PC-9 (cell line): ENCODE data around the gene SLAMF1. TPM values are rescaled to one million over a fixed set of nuclear protein-coding genes. Genes with fewer than 3 reads are reported as not detected.

Experiments used
- BruUV-seq: library from RNA; stranded (reverse); fragments of 400-500 nt; replicated peaks from 2 replicates; lab custom pipeline; 2021; lab: Mats Ljungman, UMichigan
- CTCF ChIA-PET: fragments of 300-600 bp; sonication (Branson Sonifier 250); formaldehyde crosslinking; loops from one replicate; lab custom pipeline; 2022; ENCODE audit warnings: antibody characterized with exemption; lab: Charles Lee
- POLR2A ChIA-PET: fragments of 300-600 bp; sonication (Branson Sonifier 250); formaldehyde crosslinking; loops from one replicate; lab custom pipeline; 2022; ENCODE audit warnings: antibody characterized with exemption; ENCODE audit not compliant: unreplicated experiment; lab: Charles Lee
- DNase-seq, 2 experiments: peaks; one replicate each; pipeline versions ENCODE4 v3.0.0 to v3.0.0-alpha.2; 2015 to 2022; ENCODE audit warnings: mixed read lengths in 1 of 2
- H2AFZ ChIP-seq: fragments of 200-600 bp; sonication (generic); 2 replicates; pipeline ENCODE4 v1.8.1; 2017; ENCODE audit warnings: antibody characterized with exemption
- H3F3A ChIP-seq: fragments of 200-600 bp; sonication (generic); 2 replicates; pipeline ENCODE4 v1.8.1; 2017; ENCODE audit warnings: antibody characterized with exemption, mild to moderate bottlenecking, low read depth; ENCODE audit not compliant: insufficient read depth
- H3K27ac ChIP-seq: fragments of 200-600 bp; sonication (generic); 2 replicates; pipeline ENCODE4 v1.6.1; 2016; ENCODE audit warnings: mixed run types
- H3K27me3 ChIP-seq: fragments of 200-600 bp; sonication (generic); 2 replicates; pipeline ENCODE4 v1.6.1; 2016; ENCODE audit warnings: low read depth, mixed run types; ENCODE audit not compliant: insufficient read depth
- H3K36me3 ChIP-seq: fragments of 200-600 bp; sonication (generic); 2 replicates; pipeline ENCODE4 v1.6.1; 2016; ENCODE audit warnings: low read depth, mixed run types
- H3K4me1 ChIP-seq: fragments of 200-600 bp; sonication (generic); replicated peaks from 2 replicates; pipeline ENCODE4 v1.6.1; 2016; ENCODE audit warnings: mixed run types; ENCODE audit not compliant: insufficient read depth
- H3K4me2 ChIP-seq: fragments of 200-600 bp; sonication (generic); 2 replicates; pipeline ENCODE4 v1.6.1; 2017; ENCODE audit warnings: mixed run types
- H3K4me3 ChIP-seq: fragments of 200-600 bp; sonication (generic); 2 replicates; pipeline ENCODE4 v1.6.1; 2016; ENCODE audit warnings: mixed run types
- H3K79me2 ChIP-seq: fragments of 200-600 bp; sonication (generic); 2 replicates; pipeline ENCODE4 v1.6.1; 2017; ENCODE audit warnings: low read depth, mixed run types
- H3K9me2 ChIP-seq: fragments of 200-600 bp; sonication (generic); 2 replicates; pipeline ENCODE4 v1.8.1; 2017; ENCODE audit warnings: mild to moderate bottlenecking; ENCODE audit not compliant: insufficient read depth
- H3K9me3 ChIP-seq: fragments of 200-600 bp; sonication (generic); 2 replicates; pipeline ENCODE4 v1.8.1; 2016; ENCODE audit warnings: low read depth; ENCODE audit not compliant: insufficient read depth
- H4K20me1 ChIP-seq: fragments of 200-600 bp; sonication (generic); 2 replicates; pipeline ENCODE4 v1.8.1; 2017; ENCODE audit not compliant: insufficient read depth
- EZH2 ChIP-seq: fragments of 200-600 bp; sonication (generic); IDR thresholded peaks from 2 replicates; pipeline ENCODE4 v1.8.0; 2017; ENCODE audit warnings: antibody characterized with exemption, low read depth
- intact Hi-C: fragments of 100-400 bp; cut with micrococcal nuclease; formaldehyde crosslinking; loops from one replicate; pipeline ENCODE4 v1.10.0; 2022; ENCODE audit not compliant: unreplicated experiment
- total RNA-seq: library from RNA; stranded (reverse); gene quantifications from 2 replicates; pipeline ENCODE4 v1.2.3, GENCODE V29; 2021
- TF ChIP-seq, protein P1 (sequence below): fragments of 200-600 bp; sonication (generic); conservative IDR thresholded peaks from 2 replicates; pipeline ENCODE4 v1.6.1; 2017; ENCODE audit warnings: mixed run types, antibody characterized with exemption, mild to moderate bottlenecking, moderate library complexity

SLAMF1 gene
- total RNA-seq, 1 experiment from 2014 or later: not detected

- Histone ChIP-seq H3K27ac (no peak overlapping the region), H3K4me2 (no peak overlapping the region), H3K9me3 (no peaks in the 10 kb centered on the region), H3K79me2 (no peaks in the 10 kb centered on the region), H3K36me3 (no peaks in the 10 kb centered on the region), H3K4me3 (no peak overlapping the region), H3K9me2 (no peaks in the 10 kb centered on the region), H2AFZ (no peak overlapping the region), H3K4me1 (no peaks in the 10 kb centered on the region), H3F3A (no peaks in the 10 kb centered on the region), H3K27me3 (peaks cover 31% of the 10 kb centered on the region), H4K20me1 (no peaks in the 10 kb centered on the region)
- BruUV-seq: no TSS peak
- TF ChIP-seq, protein P1, sequence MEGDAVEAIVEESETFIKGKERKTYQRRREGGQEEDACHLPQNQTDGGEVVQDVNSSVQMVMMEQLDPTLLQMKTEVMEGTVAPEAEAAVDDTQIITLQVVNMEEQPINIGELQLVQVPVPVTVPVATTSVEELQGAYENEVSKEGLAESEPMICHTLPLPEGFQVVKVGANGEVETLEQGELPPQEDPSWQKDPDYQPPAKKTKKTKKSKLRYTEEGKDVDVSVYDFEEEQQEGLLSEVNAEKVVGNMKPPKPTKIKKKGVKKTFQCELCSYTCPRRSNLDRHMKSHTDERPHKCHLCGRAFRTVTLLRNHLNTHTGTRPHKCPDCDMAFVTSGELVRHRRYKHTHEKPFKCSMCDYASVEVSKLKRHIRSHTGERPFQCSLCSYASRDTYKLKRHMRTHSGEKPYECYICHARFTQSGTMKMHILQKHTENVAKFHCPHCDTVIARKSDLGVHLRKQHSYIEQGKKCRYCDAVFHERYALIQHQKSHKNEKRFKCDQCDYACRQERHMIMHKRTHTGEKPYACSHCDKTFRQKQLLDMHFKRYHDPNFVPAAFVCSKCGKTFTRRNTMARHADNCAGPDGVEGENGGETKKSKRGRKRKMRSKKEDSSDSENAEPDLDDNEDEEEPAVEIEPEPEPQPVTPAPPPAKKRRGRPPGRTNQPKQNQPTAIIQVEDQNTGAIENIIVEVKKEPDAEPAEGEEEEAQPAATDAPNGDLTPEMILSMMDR: no peak
- TF ChIP-seq EZH2: no peak
- no peak for DNase-seq
- intact Hi-C loops: no loop called here
- ChIA-PET CTCF (no interaction called here), POLR2A (no interaction called here)
Measured at GRCh38 chr1:160671603-160672517, 25.0 kb upstream of the SLAMF1 start.

- no peaks in the 10 kb centered on the region for H4K20me1 ChIP-seq
- H2AFZ ChIP-seq: no peak overlapping the region
- ChIA-PET POLR2A (no interaction called here), CTCF (no interaction called here)
- peaks cover 37% of the 10 kb centered on the region for H3K27me3 ChIP-seq
- intact Hi-C loops: no loop called here
- H3K4me3 ChIP-seq: no peak overlapping the region
- BruUV-seq: no TSS peak
- H3F3A ChIP-seq: no peaks in the 10 kb centered on the region
- no peaks in the 10 kb centered on the region for H3K36me3 ChIP-seq
- H3K27ac ChIP-seq: no peak overlapping the region
- no peaks in the 10 kb centered on the region for H3K9me2 ChIP-seq
- no peaks in the 10 kb centered on the region for H3K9me3 ChIP-seq
- no peaks in the 10 kb centered on the region for H3K4me1 ChIP-seq
- no peak for TF ChIP-seq EZH2
- TF ChIP-seq, protein P1: no peak
- no peak overlapping the region for H3K4me2 ChIP-seq
- no peak for DNase-seq
- no peaks in the 10 kb centered on the region for H3K79me2 ChIP-seq
Measured at GRCh38 chr1:160670701-160671100, 23.9 kb upstream of the SLAMF1 start.

- Histone ChIP-seq H3K79me2 (no peaks in the 10 kb centered on the region), H3K9me3 (no peaks in the 10 kb centered on the region), H3K4me1 (no peaks in the 10 kb centered on the region), H2AFZ (no peak overlapping the region), H3K4me3 (no peak overlapping the region), H3K27me3 (peaks cover 46% of the 10 kb centered on the region), H3K36me3 (no peaks in the 10 kb centered on the region), H3F3A (no peaks in the 10 kb centered on the region), H4K20me1 (no peaks in the 10 kb centered on the region), H3K27ac (no peak overlapping the region), H3K4me2 (no peak overlapping the region), H3K9me2 (no peaks in the 10 kb centered on the region)
- POLR2A ChIA-PET: no interaction called here
- no TSS peak for BruUV-seq
- no peak for TF ChIP-seq EZH2
- TF ChIP-seq, protein P1: no peak
- intact Hi-C loops: no loop called here
- CTCF ChIA-PET: no interaction called here
- DNase-seq: no peak
Measured at GRCh38 chr1:160669802-160670201, 23.0 kb upstream of the SLAMF1 start.
